DMS79 (cell line): ENCODE data around the gene INTS15.
A peak's percentile ranks its signal among the peaks of the same experiment; 100 is the strongest.
"Not testable (repeated sequence)": the region's sequence is repeated elsewhere in the genome, so short reads cannot be mapped to it uniquely, and the experiment has no call there.

Experiments
- DNase-seq: peaks from one replicate; lab custom pipeline; 2025; lab: John Stamatoyannopoulos, UW

The INTS15 gene

GRCh38 chr7:6589829-6590644, at the start of gene INTS15:
Gene INTS15, plus strand, starts transcription at chr7:6590021. Its CDS starts 263 bp downstream, at chr7:6590284.
- peak; percentile 30 for DNase-seq

- no peak for DNase-seq
Observed at GRCh38 chr7:6542368-6542767, 47.5 kb upstream of the INTS15 start.

- DNase-seq: no peak
Observed at GRCh38 chr7:6545398-6546126, 44.3 kb upstream of the INTS15 start.

GRCh38 chr7:6546498-6547251, 43.1 kb upstream of the INTS15 start:
- no peak for DNase-seq

- no peak for DNase-seq
Observed at GRCh38 chr7:6547400-6547799, 42.4 kb upstream of the INTS15 start.

GRCh38 chr7:6551016-6551511, 38.8 kb upstream of the INTS15 start, which contains the start of gene GRID2IP:
Gene GRID2IP, minus strand, starts transcription at chr7:6551461. Its CDS starts 25 bp downstream, at chr7:6551436.
- DNase-seq: no peak

- no peak for DNase-seq
Observed at GRCh38 chr7:6553448-6554044, 36.3 kb upstream of the INTS15 start.

- no peak for DNase-seq
Observed at GRCh38 chr7:6554848-6555247, 35.0 kb upstream of the INTS15 start.

GRCh38 chr7:6556196-6556595, 33.6 kb upstream of the INTS15 start:
- no peak for DNase-seq

GRCh38 chr7:6558837-6559236, 31.0 kb upstream of the INTS15 start:
- DNase-seq: peak; percentile 11

GRCh38 chr7:6559896-6560295, 29.9 kb upstream of the INTS15 start:
- DNase-seq: no peak

- no peak for DNase-seq
Observed at GRCh38 chr7:6562106-6562505, 27.7 kb upstream of the INTS15 start.

- no peak for DNase-seq
Observed at GRCh38 chr7:6563936-6564770, 25.7 kb upstream of the INTS15 start.

GRCh38 chr7:6565655-6566054, 24.2 kb upstream of the INTS15 start:
- no peak for DNase-seq

- no peak for DNase-seq
Observed at GRCh38 chr7:6567886-6568285, 21.9 kb upstream of the INTS15 start.

- DNase-seq: no peak
Observed at GRCh38 chr7:6571160-6571779, 18.6 kb upstream of the INTS15 start.

GRCh38 chr7:6575281-6576023, 14.4 kb upstream of the INTS15 start:
- DNase-seq: no peak

- no peak for DNase-seq
Observed at GRCh38 chr7:6576024-6576866, 13.6 kb upstream of the INTS15 start.

GRCh38 chr7:6576867-6577368, 12.9 kb upstream of the INTS15 start:
- DNase-seq: not testable (repeated sequence)
